CD4-positive, CD25-positive, alpha-beta regulatory T cell (primary cell): ENCODE data around the gene OR10G2. TPM values are rescaled to one million over a fixed set of nuclear protein-coding genes. Genes with fewer than 3 reads are reported as not detected.
A peak's percentile ranks its signal among the peaks of the same experiment; 100 is the strongest.

Experiments
- ATAC-seq, 2 donors: fragments of 150-1000 bp; cut with Tn5 transposase; one replicate each; pipeline ENCODE4 v1.10.0; 2021; ENCODE audit warnings: low read depth in 2 of 2, moderate number of reproducible peaks in 2 of 2, moderate library complexity in 1 of 2
- DNase-seq, 3 donors: peaks; one replicate each; pipeline versions ENCODE4 v3.0.0 to v3.0.0-alpha.2; 2012 to 2022; ENCODE audit warnings: mixed read lengths in 1 of 3
- H3K27ac ChIP-seq: one replicate; pipeline ENCODE4 v1.7.0; 2013; ENCODE audit warnings: mild to moderate bottlenecking, low read length; ENCODE audit not compliant: insufficient read depth, poor library complexity, severe bottlenecking
- H3K27me3 ChIP-seq: one replicate; pipeline ENCODE4 v1.7.0; 2013; ENCODE audit warnings: low read length; ENCODE audit not compliant: control insufficient read depth, insufficient read depth
- H3K36me3 ChIP-seq: one replicate; pipeline ENCODE4 v1.7.0; 2013; ENCODE audit warnings: mild to moderate bottlenecking, low read length, moderate library complexity; ENCODE audit not compliant: control insufficient read depth, insufficient read depth
- H3K4me1 ChIP-seq: 2 replicates; pipeline ENCODE4 v1.7.0; 2013; ENCODE audit warnings: mild to moderate bottlenecking, low read length; ENCODE audit not compliant: insufficient read depth, control insufficient read depth, poor library complexity, severe bottlenecking
- H3K4me3 ChIP-seq: one replicate; pipeline ENCODE4 v1.7.0; 2013; ENCODE audit warnings: low read depth, mild to moderate bottlenecking, low read length, moderate library complexity
- H3K9me3 ChIP-seq, 2 experiments: 1 replicate in 1 of 2; 2 replicates in 1 of 2; pipeline ENCODE4 v1.7.0; 2013; ENCODE audit warnings: low read length in 2 of 2, mild to moderate bottlenecking in 1 of 2, moderate library complexity in 1 of 2; ENCODE audit not compliant: control insufficient read depth in 2 of 2
- H3K27ac Mint-ChIP-seq, 3 donors: one replicate each; pipeline ENCODE4 v1.8.0; 2020 to 2022; ENCODE audit warnings: mild to moderate bottlenecking in 3 of 3, mixed read lengths in 3 of 3, moderate library complexity in 2 of 3
- H3K27me3 Mint-ChIP-seq: one replicate; pipeline ENCODE4 v1.8.0; 2022; ENCODE audit warnings: mild to moderate bottlenecking, mixed read lengths
- H3K36me3 Mint-ChIP-seq: one replicate; pipeline ENCODE4 v1.8.0; 2020; ENCODE audit warnings: mixed read lengths
- H3K4me1 Mint-ChIP-seq, 4 donors: one replicate each; pipeline ENCODE4 v1.8.0; 2020 to 2022; ENCODE audit warnings: mixed read lengths in 4 of 4, mild to moderate bottlenecking in 1 of 4
- H3K4me3 Mint-ChIP-seq, 4 donors: one replicate each; pipeline ENCODE4 v1.8.0; 2020 to 2022; ENCODE audit warnings: mild to moderate bottlenecking in 4 of 4, mixed read lengths in 4 of 4, moderate library complexity in 3 of 4
- H3K9me3 Mint-ChIP-seq, 7 donors: one replicate each; pipeline ENCODE4 v1.8.0; 2020 to 2022; ENCODE audit warnings: mixed read lengths in 7 of 7, mild to moderate bottlenecking in 3 of 7, moderate library complexity in 2 of 7
- polyA plus RNA-seq, 4 donors: library from polyadenylated mRNA; unstranded; fragments of 300-500 nt; fragmentation: Illumina TruSeq; gene quantifications; one replicate each; pipeline ENCODE4 v1.2.3, GENCODE V29; 2021
- total RNA-seq: library from RNA; stranded (reverse); gene quantifications from one replicate; pipeline ENCODE4 v1.2.3, GENCODE V29; 2022

The OR10G2 gene, protein sequence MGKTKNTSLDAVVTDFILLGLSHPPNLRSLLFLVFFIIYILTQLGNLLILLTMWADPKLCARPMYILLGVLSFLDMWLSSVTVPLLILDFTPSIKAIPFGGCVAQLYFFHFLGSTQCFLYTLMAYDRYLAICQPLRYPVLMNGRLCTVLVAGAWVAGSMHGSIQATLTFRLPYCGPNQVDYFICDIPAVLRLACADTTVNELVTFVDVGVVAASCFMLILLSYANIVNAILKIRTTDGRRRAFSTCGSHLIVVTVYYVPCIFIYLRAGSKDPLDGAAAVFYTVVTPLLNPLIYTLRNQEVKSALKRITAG
- total RNA-seq (not detected), polyA plus RNA-seq (not detected)

DNA sequence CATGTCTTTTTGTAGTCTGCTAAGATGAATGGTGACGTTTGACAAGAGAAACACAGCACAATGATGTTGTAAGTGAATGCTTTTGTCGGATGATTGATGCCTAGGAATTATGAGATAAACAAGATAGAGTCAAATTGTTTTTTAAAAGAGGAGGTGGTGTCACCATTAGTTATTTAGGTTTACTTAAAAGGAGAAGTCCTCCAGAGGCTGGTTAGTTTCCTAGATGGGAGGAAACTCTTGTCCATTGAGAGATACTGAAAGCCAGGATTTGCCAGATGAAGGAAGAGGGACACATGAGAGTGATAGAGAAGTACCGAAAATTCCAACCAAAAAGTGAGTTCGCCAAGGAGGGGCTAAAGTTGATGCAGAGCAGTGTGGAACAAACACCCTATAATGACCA, at the start of gene OR10G2:
TSS of gene OR10G2 (minus strand) at position 101 of the 400 bp plus-strand sequence. CDS start at position 3, 98 bp downstream.
- no peaks in the 10 kb centered on the region for H3K36me3 Mint-ChIP-seq
- ATAC-seq: no peak
- H3K4me1 Mint-ChIP-seq: no peaks in the 10 kb centered on the region
- no peak for DNase-seq
- Histone ChIP-seq H3K4me1 (no peaks in the 10 kb centered on the region), H3K9me3 (no peaks in the 10 kb centered on the region), H3K4me3 (no peak within 1 kb of the TSS), H3K27ac (no peak within 1 kb of the TSS), H3K36me3 (no peaks in the 10 kb centered on the region), H3K27me3 (peaks cover 6% of the 10 kb centered on the region)
- H3K27ac Mint-ChIP-seq: peak within 1 kb of the TSS in 1 of 3 donors; percentile 12
- H3K27me3 Mint-ChIP-seq: peaks cover 29% of the 10 kb centered on the region
- peaks cover 0 to 5% (median 0%) of the 10 kb centered on the region in 7 donors for H3K9me3 Mint-ChIP-seq
- no peak within 1 kb of the TSS for H3K4me3 Mint-ChIP-seq

DNA sequence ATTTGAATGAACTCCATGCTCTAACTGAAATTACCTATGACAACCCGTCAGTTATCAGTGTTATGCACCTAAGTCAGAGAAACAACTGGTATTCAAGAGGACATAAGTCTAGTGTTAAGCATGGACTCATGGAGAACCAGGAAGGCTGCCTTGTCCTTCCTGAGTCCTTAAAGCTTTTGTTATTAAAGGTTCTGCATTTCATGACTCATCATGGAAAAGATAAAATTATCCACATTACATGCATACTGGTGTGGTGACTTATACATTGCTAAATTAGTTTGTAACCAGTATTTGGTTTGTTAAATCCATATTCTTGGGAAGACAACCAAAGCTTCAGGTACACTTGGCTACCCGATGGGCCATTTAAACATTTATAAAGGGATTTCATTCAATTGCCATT, 45.3 kb upstream of the OR10G2 start:
- DNase-seq (no peak), ATAC-seq (no peak)
- Mint-ChIP-seq H3K36me3 (no peaks in the 10 kb centered on the region), H3K4me1 (no peaks in the 10 kb centered on the region), H3K9me3 (peaks cover 0 to 6% (median 2%) of the 10 kb centered on the region in 7 donors), H3K4me3 (no peak overlapping the region), H3K27me3 (peaks cover 59% of the 10 kb centered on the region), H3K27ac (no peak overlapping the region)
- no peak overlapping the region for H3K27ac ChIP-seq
- no peak overlapping the region for H3K4me3 ChIP-seq
- no peaks in the 10 kb centered on the region for H3K36me3 ChIP-seq
- peaks cover 4 to 9% of the 10 kb centered on the region in 2 experiments for H3K9me3 ChIP-seq
- H3K27me3 ChIP-seq: peaks cover 15% of the 10 kb centered on the region
- H3K4me1 ChIP-seq: no peaks in the 10 kb centered on the region

DNA sequence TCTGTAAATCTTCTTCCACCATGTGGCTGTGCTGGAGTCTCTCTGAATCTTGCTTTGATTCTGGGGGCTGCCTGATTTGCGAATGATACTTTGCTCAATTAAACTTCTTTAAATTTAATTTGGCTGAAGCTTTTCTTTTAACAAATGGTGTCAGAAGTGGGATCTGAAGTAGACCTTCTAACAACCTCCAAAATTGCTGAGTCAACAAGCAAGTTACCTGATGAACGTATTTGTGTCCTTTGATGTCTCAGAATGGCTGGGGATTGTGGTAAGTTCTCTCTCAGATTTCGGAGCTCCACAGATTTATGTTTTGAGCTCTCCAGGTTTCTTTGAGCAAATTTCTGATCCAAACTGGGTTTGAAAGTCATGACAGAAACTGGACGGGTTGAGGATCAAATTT, 40.8 kb upstream of the OR10G2 start:
- H3K4me3 ChIP-seq: no peak overlapping the region
- H3K9me3 ChIP-seq: peaks cover 4 to 13% of the 10 kb centered on the region in 2 experiments
- Mint-ChIP-seq H3K27ac (no peak overlapping the region), H3K4me3 (no peak overlapping the region), H3K27me3 (peaks cover 54% of the 10 kb centered on the region), H3K36me3 (no peaks in the 10 kb centered on the region), H3K9me3 (peaks cover 0 to 11% (median 2%) of the 10 kb centered on the region in 7 donors), H3K4me1 (no peaks in the 10 kb centered on the region)
- H3K36me3 ChIP-seq: no peaks in the 10 kb centered on the region
- no peak for ATAC-seq
- H3K4me1 ChIP-seq: no peaks in the 10 kb centered on the region
- no peak for DNase-seq
- no peak overlapping the region for H3K27ac ChIP-seq
- H3K27me3 ChIP-seq: peaks cover 5% of the 10 kb centered on the region

DNA sequence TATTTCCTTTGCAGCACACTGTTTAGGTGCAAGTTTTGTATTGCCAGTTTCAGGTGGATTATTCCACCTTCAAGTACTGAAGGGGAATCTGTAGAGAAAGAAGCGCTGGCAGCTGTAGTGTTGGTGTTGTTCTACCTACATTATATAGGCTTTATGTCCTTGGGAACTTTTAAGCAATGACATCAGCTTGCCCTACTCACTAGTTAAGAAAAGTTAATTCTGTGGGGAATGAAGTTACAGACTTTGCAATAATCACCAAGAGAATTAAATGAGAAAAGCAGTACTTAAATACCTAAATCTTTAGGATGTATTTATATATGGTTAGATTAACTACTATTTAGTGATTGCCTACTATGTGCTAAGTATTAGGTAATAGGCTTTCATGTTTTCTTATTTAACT, 39.0 kb upstream of the OR10G2 start, which contains the start of gene OR4E1:
TSS of gene OR4E1 (minus strand) at position 101 of the 400 bp plus-strand sequence. CDS start 2,883 bp downstream, outside the sequence.
- no peak within 1 kb of the TSS for H3K4me3 ChIP-seq
- Mint-ChIP-seq H3K27me3 (peaks cover 45% of the 10 kb centered on the region), H3K4me1 (no peaks in the 10 kb centered on the region), H3K9me3 (peaks cover 0 to 11% (median 3%) of the 10 kb centered on the region in 7 donors), H3K36me3 (no peaks in the 10 kb centered on the region), H3K4me3 (peak within 1 kb of the TSS in 1 of 4 donors; percentile 28), H3K27ac (no peak within 1 kb of the TSS)
- H3K27me3 ChIP-seq: peaks cover 12% of the 10 kb centered on the region
- ATAC-seq (no peak), DNase-seq (no peak)
- H3K9me3 ChIP-seq: peaks cover 4 to 13% of the 10 kb centered on the region in 2 experiments
- no peaks in the 10 kb centered on the region for H3K4me1 ChIP-seq
- no peaks in the 10 kb centered on the region for H3K36me3 ChIP-seq
- H3K27ac ChIP-seq: no peak within 1 kb of the TSS

DNA sequence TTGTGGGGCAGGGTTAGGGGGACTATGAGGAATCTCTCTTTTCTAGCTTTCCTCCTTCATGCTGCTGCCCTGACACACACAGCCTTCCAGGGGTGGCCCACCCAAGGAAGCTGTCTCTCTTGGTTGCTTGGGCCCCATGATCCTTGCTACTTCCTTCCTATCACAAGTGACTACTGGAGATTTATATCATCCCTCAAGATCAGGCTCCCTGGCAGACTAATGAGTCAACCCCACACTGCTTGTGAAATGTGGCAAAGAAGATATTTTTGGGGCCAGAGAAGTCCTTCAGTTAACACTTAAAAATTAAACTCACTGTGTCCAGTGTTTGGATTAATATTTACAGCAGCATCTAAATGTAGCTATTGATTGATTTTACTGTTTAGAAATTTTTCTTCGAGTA, 37.4 kb upstream of the OR10G2 start:
- no peak overlapping the region for H3K4me3 Mint-ChIP-seq
- peaks cover 14% of the 10 kb centered on the region for H3K27me3 ChIP-seq
- H3K4me1 Mint-ChIP-seq: no peaks in the 10 kb centered on the region
- no peak for DNase-seq
- peaks cover 32% of the 10 kb centered on the region for H3K27me3 Mint-ChIP-seq
- H3K9me3 Mint-ChIP-seq: peaks cover 0 to 11% (median 2%) of the 10 kb centered on the region in 7 donors
- H3K4me3 ChIP-seq: no peak overlapping the region
- peaks cover 4 to 13% of the 10 kb centered on the region in 2 experiments for H3K9me3 ChIP-seq
- no peaks in the 10 kb centered on the region for H3K36me3 ChIP-seq
- H3K4me1 ChIP-seq: no peaks in the 10 kb centered on the region
- no peak for ATAC-seq
- no peak overlapping the region for H3K27ac ChIP-seq
- H3K36me3 Mint-ChIP-seq: no peaks in the 10 kb centered on the region
- no peak overlapping the region for H3K27ac Mint-ChIP-seq

DNA sequence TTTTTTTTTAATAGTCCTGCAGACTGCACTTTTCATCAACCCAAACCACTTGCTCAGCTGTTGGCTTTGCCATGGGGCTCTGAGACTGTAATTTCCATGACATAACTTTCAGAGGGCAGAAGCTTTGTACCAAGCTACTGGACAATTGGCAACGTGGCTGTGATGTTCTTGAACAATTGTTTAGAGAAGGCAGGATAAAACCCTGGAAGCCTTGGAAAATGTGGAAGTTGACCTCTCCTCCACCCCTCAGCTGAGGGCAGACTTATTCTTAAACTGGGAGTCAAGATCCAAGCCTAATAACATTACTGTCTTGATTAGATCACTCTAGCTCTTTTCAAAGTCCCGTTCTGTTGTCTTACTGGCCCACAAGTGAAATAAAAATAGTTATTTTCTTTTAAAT, 36.6 kb upstream of the OR10G2 start:
- Histone ChIP-seq H3K4me1 (no peaks in the 10 kb centered on the region), H3K27me3 (peaks cover 16% of the 10 kb centered on the region), H3K4me3 (no peak overlapping the region), H3K36me3 (no peaks in the 10 kb centered on the region), H3K27ac (no peak overlapping the region), H3K9me3 (peaks cover 4 to 13% of the 10 kb centered on the region in 2 experiments)
- no peak for ATAC-seq
- H3K4me3 Mint-ChIP-seq: no peak overlapping the region
- H3K36me3 Mint-ChIP-seq: no peaks in the 10 kb centered on the region
- no peak for DNase-seq
- peaks cover 0 to 11% (median 0%) of the 10 kb centered on the region in 7 donors for H3K9me3 Mint-ChIP-seq
- no peaks in the 10 kb centered on the region for H3K4me1 Mint-ChIP-seq
- H3K27ac Mint-ChIP-seq: no peak overlapping the region
- H3K27me3 Mint-ChIP-seq: peaks cover 25% of the 10 kb centered on the region

DNA sequence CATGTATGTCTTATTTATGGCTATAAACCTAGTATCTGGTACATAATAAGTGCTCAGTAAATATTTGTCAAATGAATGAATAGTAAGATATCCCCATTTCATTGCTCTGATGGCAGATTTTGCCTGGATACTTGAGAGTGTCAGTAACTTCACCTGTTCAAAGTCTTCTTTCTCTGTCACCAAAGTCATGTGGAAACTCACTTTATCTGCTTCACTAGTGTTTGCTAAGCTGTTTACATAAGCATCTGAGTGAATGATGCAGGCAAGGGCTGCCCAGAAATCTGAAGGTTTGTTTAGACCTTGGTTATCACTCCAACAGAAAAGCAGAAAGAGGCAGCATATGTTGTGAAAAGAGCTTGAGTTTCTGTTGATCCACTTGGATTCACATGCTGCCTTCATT, 34.5 kb upstream of the OR10G2 start:
- DNase-seq: no peak
- Histone ChIP-seq H3K4me3 (no peak overlapping the region), H3K9me3 (no peaks in the 10 kb centered on the region), H3K27me3 (peaks cover 12% of the 10 kb centered on the region), H3K36me3 (no peaks in the 10 kb centered on the region), H3K4me1 (no peaks in the 10 kb centered on the region), H3K27ac (no peak overlapping the region)
- no peak overlapping the region for H3K4me3 Mint-ChIP-seq
- no peaks in the 10 kb centered on the region for H3K4me1 Mint-ChIP-seq
- H3K9me3 Mint-ChIP-seq: peaks cover 0 to 3% (median 0%) of the 10 kb centered on the region in 7 donors
- no peak for ATAC-seq
- H3K27ac Mint-ChIP-seq: no peak overlapping the region
- peaks cover 19% of the 10 kb centered on the region for H3K27me3 Mint-ChIP-seq
- H3K36me3 Mint-ChIP-seq: no peaks in the 10 kb centered on the region

DNA sequence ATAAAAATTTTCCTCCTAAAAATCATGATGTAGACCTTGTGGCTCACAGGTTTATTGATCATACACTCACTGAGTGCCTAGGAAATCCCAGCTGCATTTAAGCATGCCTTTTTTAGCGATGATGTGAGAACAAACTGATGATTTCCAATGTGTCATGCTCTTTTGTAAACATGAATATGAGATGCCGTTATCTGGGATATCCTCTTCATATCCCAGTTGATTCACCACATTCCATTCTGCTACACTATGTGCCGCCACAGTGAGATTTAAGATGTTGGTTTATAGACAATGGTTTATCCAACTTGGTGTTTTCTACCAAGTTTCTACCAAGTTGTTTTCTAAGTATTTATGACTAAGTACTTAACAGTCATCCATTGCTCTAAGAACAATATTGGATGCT, 33.6 kb upstream of the OR10G2 start:
- Mint-ChIP-seq H3K4me3 (no peak overlapping the region), H3K4me1 (no peaks in the 10 kb centered on the region), H3K9me3 (peaks cover 0 to 5% (median 0%) of the 10 kb centered on the region in 7 donors), H3K27me3 (peaks cover 13% of the 10 kb centered on the region), H3K36me3 (no peaks in the 10 kb centered on the region), H3K27ac (no peak overlapping the region)
- no peaks in the 10 kb centered on the region for H3K4me1 ChIP-seq
- H3K27ac ChIP-seq: no peak overlapping the region
- no peaks in the 10 kb centered on the region for H3K9me3 ChIP-seq
- no peak for ATAC-seq
- no peak for DNase-seq
- H3K36me3 ChIP-seq: no peaks in the 10 kb centered on the region
- H3K4me3 ChIP-seq: no peak overlapping the region
- H3K27me3 ChIP-seq: peaks cover 12% of the 10 kb centered on the region
